Measurements from ENCODE around the gene HPCAL4.

The HPCAL4 gene

GRCh38 chr1:39678889-39679288 is 12.3 kb downstream of the HPCAL4 start:
- Mint-ChIP-seq H3K27ac (no peak overlapping the region), H3K36me3 (ENCODE audit: low read depth) (no peaks in the 10 kb centered on the region), H3K4me1 (ENCODE audit: low read depth) (peaks cover 4% of the 10 kb centered on the region), H3K27me3 (ENCODE audit: low read depth) (peaks cover 28% of the 10 kb centered on the region), H3K9me3 (no peaks in the 10 kb centered on the region), H3K4me3 (no peak overlapping the region)
- DNase-seq (ENCODE audit: low spot score), result no peak

GRCh38 chr1:39677645-39678044 is 13.6 kb downstream of the HPCAL4 start:
- no peaks in the 10 kb centered on the region for H3K9me3 Mint-ChIP-seq
- H3K36me3 Mint-ChIP-seq (ENCODE audit: low read depth), result no peaks in the 10 kb centered on the region
- peaks cover 22% of the 10 kb centered on the region for H3K27me3 Mint-ChIP-seq (ENCODE audit: low read depth)
- H3K27ac Mint-ChIP-seq, result no peak overlapping the region
- no peak for DNase-seq (ENCODE audit: low spot score)
- H3K4me3 Mint-ChIP-seq, result no peak overlapping the region
- peaks cover 4% of the 10 kb centered on the region for H3K4me1 Mint-ChIP-seq (ENCODE audit: low read depth)

- no peak for DNase-seq (ENCODE audit: low spot score)
- Mint-ChIP-seq H3K4me3 (no peak overlapping the region), H3K9me3 (no peaks in the 10 kb centered on the region), H3K4me1 (ENCODE audit: low read depth) (peaks cover 8% of the 10 kb centered on the region), H3K27me3 (ENCODE audit: low read depth) (peaks cover 24% of the 10 kb centered on the region), H3K27ac (no peak overlapping the region), H3K36me3 (ENCODE audit: low read depth) (no peaks in the 10 kb centered on the region)
These were observed 14.2 kb downstream of the HPCAL4 start for GRCh38 chr1:39676948-39677548.

- no peak overlapping the region for H3K27ac Mint-ChIP-seq
- DNase-seq (ENCODE audit: low spot score), result no peak
- peaks cover 24% of the 10 kb centered on the region for H3K27me3 Mint-ChIP-seq (ENCODE audit: low read depth)
- no peaks in the 10 kb centered on the region for H3K9me3 Mint-ChIP-seq
- no peak overlapping the region for H3K4me3 Mint-ChIP-seq
- peaks cover 4% of the 10 kb centered on the region for H3K4me1 Mint-ChIP-seq (ENCODE audit: low read depth)
- no peaks in the 10 kb centered on the region for H3K36me3 Mint-ChIP-seq (ENCODE audit: low read depth)
These were observed 16.0 kb downstream of the HPCAL4 start for GRCh38 chr1:39675220-39675619.

GRCh38 chr1:39673215-39673614 is 18.0 kb downstream of the HPCAL4 start:
- Mint-ChIP-seq H3K27ac (no peak overlapping the region), H3K27me3 (ENCODE audit: low read depth) (peaks cover 30% of the 10 kb centered on the region), H3K9me3 (no peaks in the 10 kb centered on the region), H3K4me3 (no peak overlapping the region), H3K36me3 (ENCODE audit: low read depth) (no peaks in the 10 kb centered on the region), H3K4me1 (ENCODE audit: low read depth) (peaks cover 4% of the 10 kb centered on the region)
- no peak for DNase-seq (ENCODE audit: low spot score)

- no peaks in the 10 kb centered on the region for H3K9me3 Mint-ChIP-seq
- DNase-seq (ENCODE audit: low spot score), result no peak
- H3K4me1 Mint-ChIP-seq (ENCODE audit: low read depth), result peaks cover 7% of the 10 kb centered on the region
- H3K27ac Mint-ChIP-seq, result no peak overlapping the region
- H3K27me3 Mint-ChIP-seq (ENCODE audit: low read depth), result peaks cover 30% of the 10 kb centered on the region
- H3K4me3 Mint-ChIP-seq, result peak overlapping the region; percentile 67
- H3K36me3 Mint-ChIP-seq (ENCODE audit: low read depth), result no peaks in the 10 kb centered on the region
These were observed 18.7 kb downstream of the HPCAL4 start for GRCh38 chr1:39672551-39672947.

GRCh38 chr1:39671793-39672550 is 19.3 kb downstream of the HPCAL4 start, which contains the start of gene NT5C1A:
TSS of gene NT5C1A (minus strand) at chr1:39672107. CDS start at chr1:39672038, 69 bp downstream.
- Mint-ChIP-seq H3K36me3 (ENCODE audit: low read depth) (no peaks in the 10 kb centered on the region), H3K27ac (no peak within 1 kb of the TSS)

GRCh38 chr1:39671433-39671792 is 19.8 kb downstream of the HPCAL4 start:
- Mint-ChIP-seq H3K4me3 (no peak overlapping the region), H3K27me3 (ENCODE audit: low read depth) (peaks cover 30% of the 10 kb centered on the region), H3K36me3 (ENCODE audit: low read depth) (no peaks in the 10 kb centered on the region), H3K27ac (no peak overlapping the region), H3K4me1 (ENCODE audit: low read depth) (peaks cover 14% of the 10 kb centered on the region), H3K9me3 (no peaks in the 10 kb centered on the region)
- DNase-seq (ENCODE audit: low spot score), result no peak

More at GRCh38 chr1:39671793-39672550, 19.3 kb downstream of the HPCAL4 start, which contains the start of gene NT5C1A:
- H3K4me3 Mint-ChIP-seq, result peak within 1 kb of the TSS; percentile 67
- H3K27me3 Mint-ChIP-seq (ENCODE audit: low read depth), result peaks cover 30% of the 10 kb centered on the region
- H3K9me3 Mint-ChIP-seq, result no peaks in the 10 kb centered on the region
- DNase-seq (ENCODE audit: low spot score), result peak; percentile 47
- peaks cover 10% of the 10 kb centered on the region for H3K4me1 Mint-ChIP-seq (ENCODE audit: low read depth)

GRCh38 chr1:39670689-39671088 is 20.5 kb downstream of the HPCAL4 start:
- H3K9me3 Mint-ChIP-seq, result no peaks in the 10 kb centered on the region
- no peaks in the 10 kb centered on the region for H3K36me3 Mint-ChIP-seq (ENCODE audit: low read depth)
- H3K27ac Mint-ChIP-seq, result peak overlapping the region; percentile 37
- no peak for DNase-seq (ENCODE audit: low spot score)
- peaks cover 30% of the 10 kb centered on the region for H3K27me3 Mint-ChIP-seq (ENCODE audit: low read depth)
- peaks cover 18% of the 10 kb centered on the region for H3K4me1 Mint-ChIP-seq (ENCODE audit: low read depth)
- peak overlapping the region; percentile 1 for H3K4me3 Mint-ChIP-seq

- H3K4me3 Mint-ChIP-seq, result no peak overlapping the region
- no peak overlapping the region for H3K27ac Mint-ChIP-seq
- peaks cover 24% of the 10 kb centered on the region for H3K27me3 Mint-ChIP-seq (ENCODE audit: low read depth)
- no peak for DNase-seq (ENCODE audit: low spot score)
- no peaks in the 10 kb centered on the region for H3K36me3 Mint-ChIP-seq (ENCODE audit: low read depth)
- peaks cover 18% of the 10 kb centered on the region for H3K4me1 Mint-ChIP-seq (ENCODE audit: low read depth)
- H3K9me3 Mint-ChIP-seq, result no peaks in the 10 kb centered on the region
These were observed 22.3 kb downstream of the HPCAL4 start for GRCh38 chr1:39668894-39669293.

- Mint-ChIP-seq H3K36me3 (ENCODE audit: low read depth) (no peaks in the 10 kb centered on the region), H3K9me3 (no peaks in the 10 kb centered on the region), H3K27ac (no peak overlapping the region), H3K27me3 (ENCODE audit: low read depth) (peaks cover 24% of the 10 kb centered on the region), H3K4me1 (ENCODE audit: low read depth) (peaks cover 18% of the 10 kb centered on the region), H3K4me3 (no peak overlapping the region)
- DNase-seq (ENCODE audit: low spot score), result no peak
These were observed 23.1 kb downstream of the HPCAL4 start for GRCh38 chr1:39668111-39668510.

- H3K27ac Mint-ChIP-seq, result peak overlapping the region; percentile 53
- no peaks in the 10 kb centered on the region for H3K9me3 Mint-ChIP-seq
- H3K4me1 Mint-ChIP-seq (ENCODE audit: low read depth), result peaks cover 14% of the 10 kb centered on the region
- H3K4me3 Mint-ChIP-seq, result peak overlapping the region; percentile 0
- peaks cover 15% of the 10 kb centered on the region for H3K27me3 Mint-ChIP-seq (ENCODE audit: low read depth)
- DNase-seq (ENCODE audit: low spot score), result peak; percentile 82
- H3K36me3 Mint-ChIP-seq (ENCODE audit: low read depth), result no peaks in the 10 kb centered on the region
These were observed 24.5 kb downstream of the HPCAL4 start for GRCh38 chr1:39666772-39667171.

- no peaks in the 10 kb centered on the region for H3K9me3 Mint-ChIP-seq
- no peaks in the 10 kb centered on the region for H3K27me3 Mint-ChIP-seq (ENCODE audit: low read depth)
- H3K27ac Mint-ChIP-seq, result no peak overlapping the region
- DNase-seq (ENCODE audit: low spot score), result no peak
- peaks cover 14% of the 10 kb centered on the region for H3K4me1 Mint-ChIP-seq (ENCODE audit: low read depth)
- H3K4me3 Mint-ChIP-seq, result no peak overlapping the region
- H3K36me3 Mint-ChIP-seq (ENCODE audit: low read depth), result no peaks in the 10 kb centered on the region
These were observed 27.7 kb downstream of the HPCAL4 start for GRCh38 chr1:39663559-39663958.

GRCh38 chr1:39662861-39663260 is 28.4 kb downstream of the HPCAL4 start:
- Mint-ChIP-seq H3K9me3 (no peaks in the 10 kb centered on the region), H3K27me3 (ENCODE audit: low read depth) (no peaks in the 10 kb centered on the region), H3K27ac (no peak overlapping the region), H3K4me1 (ENCODE audit: low read depth) (peaks cover 17% of the 10 kb centered on the region), H3K36me3 (ENCODE audit: low read depth) (no peaks in the 10 kb centered on the region), H3K4me3 (no peak overlapping the region)
- no peak for DNase-seq (ENCODE audit: low spot score)
